ENCODE results near the gene PDZD4.

GRCh38 chrX:153876112-153876491, 45.8 kb upstream of the PDZD4 start:
- TF ChIP-seq CTCF (IDR thresholded peaks at IDR 0.05; ENCODE audit: low read length), result no peak
- TF ChIP-seq EZH2 (optimal IDR thresholded peaks at IDR 0.05; ENCODE audit: low read depth, low read length), result no peak
